ENCODE measurements around the gene PACSIN1.

Gene PACSIN1

DNA sequence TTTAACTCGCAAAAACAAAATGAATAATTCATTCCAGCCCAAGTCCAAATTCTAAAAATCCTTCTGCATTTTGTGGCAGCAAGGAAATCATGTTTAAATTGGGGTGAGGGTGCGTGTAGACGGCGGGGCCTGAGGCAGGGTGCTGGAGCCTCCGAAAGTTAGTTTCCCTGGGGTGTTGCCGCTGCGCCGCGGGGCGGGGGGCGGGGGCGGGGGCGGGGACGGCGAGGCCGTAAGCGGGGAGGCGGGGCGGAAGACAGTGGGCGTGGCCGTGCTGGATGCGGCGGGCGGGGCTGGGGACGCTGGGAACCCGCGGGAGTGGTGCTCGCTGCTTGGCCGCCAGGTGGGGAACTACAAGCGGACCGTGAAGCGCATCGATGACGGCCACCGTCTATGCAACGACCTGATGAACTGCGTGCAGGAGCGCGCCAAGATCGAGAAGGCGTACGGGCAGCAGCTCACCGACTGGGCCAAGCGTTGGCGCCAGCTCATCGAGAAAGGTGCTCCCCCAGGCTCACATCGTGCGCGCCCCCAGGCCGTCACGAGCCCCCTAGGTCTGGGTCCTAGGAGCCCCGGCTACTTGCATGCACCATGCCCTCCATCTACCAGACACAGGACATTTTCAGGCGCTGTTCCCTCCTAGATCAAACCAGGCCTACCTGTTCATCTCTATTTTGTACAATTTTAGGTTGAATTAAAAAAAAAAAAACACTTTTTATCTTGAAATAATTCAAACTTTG, 61.3 kb downstream of the PACSIN1 start:
- peak; percentile 93 to 96 (median 94) for DNase-seq (ENCODE audit: low read depth in 4 of 4, low spot score in 1 of 4)

DNA sequence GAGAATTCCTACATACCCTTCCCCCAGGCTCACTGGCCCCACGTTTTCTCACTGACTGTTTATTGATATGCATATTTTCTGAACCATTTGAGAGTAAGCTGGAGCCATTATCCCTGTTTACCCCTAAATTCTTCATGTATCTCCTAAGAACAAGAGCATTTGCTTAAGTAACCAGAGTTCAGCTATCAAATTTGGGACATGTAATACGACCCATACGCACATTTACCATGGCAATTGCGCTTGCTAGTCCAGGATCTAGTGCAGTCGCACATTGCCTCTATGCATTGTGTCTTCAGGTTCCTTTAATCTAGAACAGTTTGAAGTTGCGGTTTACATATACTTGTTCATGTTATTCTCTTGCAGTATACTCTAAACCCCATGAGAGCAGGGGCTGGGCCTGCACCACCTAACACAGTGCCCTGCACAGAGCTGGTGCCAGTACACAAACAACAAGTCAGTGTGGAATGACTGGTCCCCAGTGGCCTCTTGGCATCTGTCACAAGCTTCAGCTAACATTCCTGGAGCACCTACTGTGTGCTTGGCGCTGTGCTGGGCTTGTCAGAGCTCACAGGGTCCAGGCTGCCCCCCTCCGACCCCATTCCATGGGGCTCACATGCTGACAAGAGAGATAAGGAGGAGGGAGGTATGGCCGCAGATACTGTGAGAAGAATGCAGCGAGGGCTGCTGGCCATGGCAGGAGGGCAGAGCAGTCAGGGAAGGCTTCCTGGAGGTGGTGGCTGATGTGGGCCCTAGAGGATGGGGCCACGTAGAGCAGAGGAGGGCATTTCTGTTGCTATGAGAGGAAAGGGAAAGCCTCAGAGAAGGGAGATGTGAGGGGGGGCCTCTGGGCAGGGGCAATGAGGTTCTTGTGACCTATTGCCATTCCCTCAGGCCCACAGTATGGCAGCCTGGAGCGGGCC, 62.1 kb downstream of the PACSIN1 start:
- DNase-seq (ENCODE audit: low read depth in 4 of 4, low spot score in 1 of 4): no peak

DNA sequence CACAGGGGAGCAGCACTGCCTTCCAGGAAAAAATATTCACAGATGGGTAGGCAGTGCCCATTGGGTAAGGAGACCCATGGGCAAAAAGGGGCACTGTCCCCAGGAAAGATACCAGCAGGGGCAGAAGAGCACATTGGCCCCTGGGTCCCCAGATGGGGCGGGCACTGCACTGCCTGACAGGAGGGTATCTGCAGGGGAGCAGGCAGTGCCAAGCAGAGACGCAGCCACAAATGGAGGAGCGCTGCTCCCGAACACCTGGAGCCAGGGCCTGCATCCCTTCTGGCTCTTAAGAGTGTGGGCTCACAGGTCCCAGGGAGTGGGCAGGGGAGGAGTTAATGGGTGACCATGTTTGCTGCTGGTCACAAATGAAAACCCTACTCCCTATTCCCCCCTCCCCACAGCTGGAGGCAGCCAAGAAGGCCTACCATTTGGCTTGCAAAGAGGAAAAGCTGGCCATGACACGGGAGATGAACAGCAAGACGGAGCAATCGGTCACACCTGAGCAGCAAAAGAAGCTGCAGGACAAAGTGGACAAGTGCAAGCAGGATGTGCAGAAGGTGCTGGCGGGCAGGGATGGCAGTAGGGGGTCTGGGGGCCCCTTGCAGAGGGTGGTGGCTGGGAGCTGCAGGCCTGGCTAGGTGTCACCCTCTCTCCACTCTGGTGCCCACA, 63.3 kb downstream of the PACSIN1 start:
- no peak for DNase-seq (ENCODE audit: low read depth in 4 of 4, low spot score in 1 of 4)

DNA sequence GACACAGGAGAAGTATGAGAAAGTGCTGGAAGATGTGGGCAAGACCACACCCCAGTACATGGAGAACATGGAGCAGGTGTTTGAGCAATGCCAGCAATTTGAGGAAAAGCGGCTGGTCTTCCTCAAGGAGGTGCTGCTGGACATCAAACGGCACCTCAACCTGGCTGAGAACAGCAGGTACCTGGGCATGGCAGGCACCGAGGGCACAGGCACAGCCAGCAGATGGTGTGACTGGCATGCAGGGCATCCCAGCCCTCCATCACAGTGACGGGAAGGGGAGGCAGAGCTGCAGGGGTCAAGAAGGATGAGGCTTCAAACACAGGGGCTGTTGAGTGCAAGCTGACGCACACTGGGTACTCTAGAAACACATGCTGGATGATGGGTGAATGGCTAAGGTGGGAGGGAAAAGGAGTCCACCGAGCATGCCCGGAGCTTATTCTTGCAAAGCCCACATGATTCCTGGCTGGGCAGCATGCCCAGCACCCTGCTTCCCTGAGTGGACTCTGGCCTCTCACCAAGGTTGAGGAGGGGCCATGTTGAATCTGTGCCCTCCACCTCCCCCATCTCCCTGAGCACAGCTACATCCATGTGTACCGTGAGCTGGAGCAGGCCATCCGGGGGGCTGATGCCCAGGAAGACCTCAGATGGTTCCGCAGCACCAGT, 63.9 kb downstream of the PACSIN1 start:
- no peak for DNase-seq (ENCODE audit: low read depth in 4 of 4, low spot score in 1 of 4)

DNA sequence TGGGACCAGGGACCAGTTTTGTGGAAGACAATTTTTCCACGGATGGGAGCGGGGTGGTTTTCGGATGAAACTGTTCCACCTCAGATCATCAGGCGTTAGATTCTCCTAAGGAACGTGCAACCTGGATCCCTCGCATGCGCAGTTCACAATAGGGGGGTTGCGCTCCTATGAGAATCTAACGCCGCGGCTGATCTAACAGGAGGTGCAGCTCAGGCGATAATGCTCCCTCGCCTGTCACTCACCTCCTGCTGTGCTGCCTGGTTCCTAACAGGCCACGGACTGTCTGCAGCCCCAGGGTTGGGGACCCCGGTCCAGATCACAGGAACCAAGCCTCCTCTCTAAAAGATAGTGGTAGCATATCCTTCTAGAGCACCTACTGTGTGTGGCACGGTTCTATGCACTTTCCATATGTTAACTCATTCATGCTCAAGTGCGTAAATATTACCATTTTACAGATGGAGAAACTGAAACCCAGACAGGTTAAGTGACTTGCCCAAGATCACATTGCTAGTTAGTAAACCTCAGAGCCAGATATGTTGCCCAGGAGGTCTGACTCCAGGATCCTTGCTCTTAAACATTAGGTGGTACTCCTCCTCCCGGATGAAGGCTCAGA, 65.0 kb downstream of the PACSIN1 start:
- no peak for DNase-seq (ENCODE audit: low read depth in 4 of 4, low spot score in 1 of 4)

DNA sequence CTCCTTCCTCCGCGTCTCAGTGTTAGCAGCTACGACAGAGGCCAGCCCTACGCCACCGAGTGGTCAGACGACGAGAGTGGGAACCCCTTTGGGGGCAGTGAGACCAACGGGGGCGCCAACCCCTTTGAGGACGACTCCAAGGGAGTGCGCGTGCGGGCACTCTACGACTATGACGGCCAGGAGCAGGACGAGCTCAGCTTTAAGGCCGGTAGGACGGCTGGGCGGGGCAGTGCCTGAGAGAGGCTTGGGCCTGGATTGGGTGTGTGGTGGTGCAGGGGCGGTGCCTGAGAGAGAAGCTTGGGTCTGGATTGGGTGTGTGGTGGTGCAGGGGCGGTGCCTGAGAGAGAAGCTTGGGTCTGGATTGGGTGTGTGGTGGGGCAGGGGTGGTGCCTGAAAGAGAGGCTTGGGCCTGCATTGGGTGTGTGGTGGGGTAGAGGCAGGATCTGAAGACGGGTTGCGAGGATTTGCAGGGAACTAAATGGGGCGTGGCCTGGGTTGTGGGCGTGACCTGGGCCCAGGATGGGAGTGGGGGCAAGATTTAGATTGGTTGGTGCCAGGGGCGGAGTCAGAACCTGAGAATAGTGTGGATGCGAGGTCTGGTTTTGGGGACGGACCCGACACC, 65.8 kb downstream of the PACSIN1 start:
- peak in 1 of 4 experiments; percentile 8 for DNase-seq (ENCODE audit: low read depth in 4 of 4, low spot score in 1 of 4)

DNA sequence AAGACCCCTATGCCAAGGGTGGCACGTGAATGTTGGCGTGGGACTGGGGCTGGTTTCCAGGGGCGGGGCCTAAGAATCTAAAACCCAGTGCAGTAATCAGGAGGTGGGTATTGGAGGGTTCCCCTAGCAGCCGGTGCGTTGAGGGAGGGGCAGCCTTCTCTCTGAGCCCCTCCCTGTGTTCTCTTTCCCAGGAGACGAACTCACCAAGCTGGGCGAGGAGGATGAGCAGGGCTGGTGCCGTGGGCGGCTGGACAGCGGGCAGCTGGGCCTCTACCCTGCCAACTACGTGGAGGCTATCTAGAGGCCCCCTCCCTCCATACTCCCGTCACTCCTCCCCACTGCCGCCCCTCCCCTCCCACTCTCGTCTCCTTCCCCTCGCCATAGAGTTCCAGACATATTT, 66.4 kb downstream of the PACSIN1 start:
- DNase-seq (ENCODE audit: low read depth in 4 of 4, low spot score in 1 of 4): no peak

DNA sequence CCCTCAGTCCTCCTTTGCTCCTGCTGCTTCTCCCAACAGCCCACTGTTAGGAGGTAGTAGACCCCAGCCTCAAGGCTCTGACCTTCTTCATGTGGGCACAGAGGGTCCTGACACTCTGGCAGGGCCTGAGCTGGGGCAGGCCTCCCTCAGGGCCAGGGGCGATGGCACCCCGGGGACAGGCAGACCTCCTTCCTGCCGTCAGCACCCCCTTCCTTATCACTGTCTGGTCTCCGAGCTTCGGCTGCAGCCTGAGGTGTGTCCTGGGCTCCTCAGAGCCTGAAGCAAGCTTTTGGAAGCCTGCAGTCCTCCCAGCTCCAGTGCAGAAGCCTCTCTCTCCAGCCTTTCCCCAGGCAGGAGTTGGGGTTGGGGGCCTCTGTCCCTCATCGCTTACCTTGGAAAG, 68.3 kb downstream of the PACSIN1 start:
- no peak for DNase-seq (ENCODE audit: low read depth in 4 of 4, low spot score in 1 of 4)

DNA sequence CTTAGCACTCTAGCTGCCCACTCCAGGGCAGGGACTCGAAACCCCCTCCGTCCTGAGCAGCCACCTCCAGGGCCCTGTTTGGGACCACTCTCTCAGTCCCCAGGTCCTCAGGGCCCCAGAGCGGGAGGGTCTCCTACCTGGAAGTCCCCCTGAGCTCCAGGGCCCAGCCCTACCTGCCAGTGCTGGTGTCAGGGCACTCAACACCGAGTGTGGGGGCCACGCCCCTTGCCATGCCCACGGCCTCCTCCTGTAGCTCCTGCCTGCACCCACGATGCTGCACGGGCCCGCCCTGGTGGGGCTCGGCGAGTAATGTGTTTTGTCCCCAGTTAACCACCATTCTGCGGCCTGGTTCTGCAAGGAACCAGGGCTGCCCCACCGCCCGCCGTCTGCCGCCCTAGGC, 68.8 kb downstream of the PACSIN1 start:
- DNase-seq (ENCODE audit: low read depth in 4 of 4, low spot score in 1 of 4): no peak

DNA sequence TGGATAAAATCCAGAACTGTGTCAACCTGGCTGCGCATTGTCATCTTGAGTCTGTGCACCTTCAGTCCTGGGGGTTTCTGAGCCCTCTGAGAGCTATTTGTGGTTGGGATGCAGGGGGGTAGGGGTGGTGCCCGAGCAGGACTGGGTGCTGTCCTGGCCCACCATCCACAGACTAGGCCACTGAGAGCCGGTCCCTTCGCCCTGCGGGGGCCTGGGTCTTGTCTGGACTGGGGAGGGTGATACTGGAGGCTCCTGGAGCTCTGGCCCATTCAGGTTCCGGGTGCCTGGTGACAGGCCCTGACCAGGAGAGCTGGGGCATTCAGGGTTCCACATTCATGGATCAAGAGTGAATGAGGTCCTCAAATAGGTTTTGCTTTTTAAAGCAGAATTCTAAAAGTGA, 69.3 kb downstream of the PACSIN1 start:
- no peak for DNase-seq (ENCODE audit: low read depth in 4 of 4, low spot score in 1 of 4)

DNA sequence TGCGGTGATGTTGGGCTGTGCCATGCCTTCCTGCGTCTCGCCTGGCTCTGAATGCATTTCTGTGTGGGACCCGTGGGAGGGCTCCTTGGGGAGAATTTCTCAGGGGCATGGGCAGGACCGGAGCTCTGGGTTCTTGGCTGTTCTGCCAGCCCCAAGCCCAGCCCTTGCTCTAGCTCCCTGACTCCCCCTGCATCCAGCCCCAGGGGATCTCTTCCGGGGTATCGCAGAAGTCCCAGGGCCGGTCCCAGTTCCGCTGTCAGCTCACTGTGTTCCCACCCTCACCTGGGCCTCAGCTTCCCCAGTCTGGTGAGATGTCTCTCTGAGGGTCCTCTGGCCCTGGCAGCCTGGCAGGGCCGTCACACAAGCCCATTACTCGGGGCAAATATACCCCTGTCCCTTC, 69.8 kb downstream of the PACSIN1 start:
- no peak for DNase-seq (ENCODE audit: low read depth in 4 of 4, low spot score in 1 of 4)

DNA sequence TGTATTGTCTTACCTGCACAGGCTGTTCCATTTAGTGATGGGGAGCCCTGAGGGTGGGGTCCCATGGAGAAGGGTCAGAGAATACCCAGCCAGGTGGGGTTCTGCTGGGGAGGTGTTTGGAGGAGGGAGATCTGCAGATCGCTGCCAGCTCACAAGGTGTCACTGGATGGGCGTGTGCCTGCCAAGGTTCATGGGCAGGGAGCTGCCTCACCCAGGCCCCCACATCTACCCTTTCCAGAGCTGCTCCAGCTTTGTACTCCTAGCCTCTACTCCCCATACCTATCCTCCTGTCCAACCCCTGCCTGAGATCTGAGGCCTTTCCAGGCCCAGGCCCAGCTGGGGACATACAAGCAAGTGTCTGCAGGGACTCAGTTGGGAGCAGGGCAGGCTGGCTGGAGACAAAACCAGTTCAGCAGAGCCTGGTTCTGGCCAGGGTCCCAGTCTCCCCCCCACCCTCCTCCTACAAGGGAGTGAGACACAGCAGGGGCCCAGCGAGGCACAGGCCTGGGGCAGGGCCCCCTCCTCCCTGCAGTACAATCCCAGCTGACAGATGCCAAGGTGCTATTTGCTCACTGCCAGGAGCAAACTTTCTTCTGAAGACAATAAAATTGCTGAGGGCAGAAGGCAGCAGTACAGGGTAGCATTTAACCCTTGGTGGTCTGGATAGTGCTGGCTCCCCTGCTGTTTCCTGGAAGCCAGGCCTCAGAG, 70.5 kb downstream of the PACSIN1 start:
- DNase-seq (ENCODE audit: low read depth in 4 of 4, low spot score in 1 of 4): no peak

DNA sequence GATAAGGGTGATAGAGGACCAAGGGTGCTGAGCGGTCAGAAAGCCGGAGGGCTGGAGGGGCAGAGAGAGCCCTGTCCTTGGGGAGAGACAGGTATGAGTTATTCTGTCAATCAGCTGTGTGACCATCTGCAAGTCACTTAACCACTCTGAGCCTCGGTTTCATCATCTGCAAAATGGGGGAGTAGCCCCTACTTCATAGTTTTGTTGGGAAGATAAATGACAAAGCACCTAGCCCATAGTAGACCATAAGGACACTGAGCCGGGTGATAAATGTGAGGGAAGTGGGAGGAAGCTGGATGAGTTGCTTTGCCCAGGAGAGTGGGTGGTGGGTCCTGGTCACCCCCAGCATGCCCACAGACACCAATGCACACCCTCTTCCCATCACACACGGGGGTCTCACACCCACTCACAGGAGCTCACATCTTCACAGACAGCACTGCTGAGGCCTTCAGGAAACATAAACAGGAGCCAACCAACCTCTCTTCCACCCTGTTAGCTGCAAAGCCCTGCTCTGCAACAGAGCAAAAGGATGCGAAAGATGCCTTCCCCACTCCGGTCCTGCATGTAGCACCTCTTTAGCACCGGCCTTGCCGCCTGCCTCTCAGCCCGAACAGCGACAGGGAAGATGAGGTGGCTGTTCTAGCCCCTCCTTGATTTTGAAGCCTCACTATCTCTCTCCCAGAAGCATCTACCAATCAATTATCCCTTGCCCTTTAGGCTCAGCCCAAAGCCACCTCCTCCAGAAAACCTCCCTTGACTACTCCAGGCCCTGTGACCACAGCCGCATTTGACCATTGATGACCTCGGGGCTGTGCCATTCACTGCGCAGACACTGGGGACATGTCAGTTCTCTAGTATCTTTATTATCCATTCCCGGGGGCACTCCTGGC, 71.3 kb downstream of the PACSIN1 start:
- DNase-seq (ENCODE audit: low read depth in 4 of 4, low spot score in 1 of 4): no peak

DNA sequence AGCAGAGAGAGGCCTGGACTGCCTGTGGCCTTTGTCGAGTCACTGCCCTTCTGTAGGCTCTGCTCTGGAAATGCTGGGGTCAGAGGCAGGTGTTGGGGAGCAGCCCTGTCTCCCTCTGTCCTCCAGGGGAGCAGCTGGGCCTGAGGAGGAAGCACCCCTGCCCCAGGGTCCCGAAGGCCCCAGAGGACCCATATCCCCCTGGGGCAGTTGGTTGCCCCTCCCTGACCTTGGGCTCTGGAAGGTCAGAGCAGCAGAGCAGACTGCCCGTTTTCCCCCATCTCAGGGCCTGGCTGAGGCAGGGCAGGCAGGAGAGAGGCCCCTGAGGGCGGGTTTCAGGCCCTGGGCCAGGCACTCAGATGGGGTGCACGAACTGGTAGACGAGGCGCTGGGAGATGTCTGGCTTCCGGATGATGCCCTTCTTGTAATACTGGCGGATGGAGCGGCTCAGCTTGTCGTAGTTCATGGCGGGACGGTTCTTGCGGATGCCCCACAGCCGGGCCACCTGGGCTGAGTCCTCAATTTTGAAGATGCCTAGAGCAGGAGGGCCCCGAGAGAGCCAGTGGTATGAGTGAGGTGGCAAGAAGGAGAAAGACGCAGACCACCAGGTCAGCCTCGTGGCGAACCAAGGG, 72.2 kb downstream of the PACSIN1 start:
- no peak for DNase-seq (ENCODE audit: low read depth in 4 of 4, low spot score in 1 of 4)

DNA sequence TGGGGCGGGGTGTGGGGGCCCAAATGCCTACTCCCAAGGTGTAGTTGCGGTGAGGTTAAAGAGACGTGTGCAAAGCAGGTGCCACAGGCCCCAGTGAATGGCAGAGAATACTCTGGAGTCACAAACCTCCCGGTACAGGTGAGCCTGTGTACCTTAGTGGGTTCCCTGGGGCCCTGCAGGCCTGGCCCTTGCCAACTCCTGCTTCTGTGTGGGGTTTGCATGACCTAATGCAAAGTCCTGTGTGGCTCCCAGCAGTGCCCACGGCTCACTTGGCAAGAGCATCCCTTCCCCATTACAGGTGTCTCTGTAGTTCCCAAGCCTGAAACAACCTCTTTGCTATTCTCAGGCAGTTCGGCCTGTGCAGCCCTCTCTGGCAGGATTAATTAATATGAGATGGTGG, 72.7 kb downstream of the PACSIN1 start:
- DNase-seq (ENCODE audit: low read depth in 4 of 4, low spot score in 1 of 4): no peak

DNA sequence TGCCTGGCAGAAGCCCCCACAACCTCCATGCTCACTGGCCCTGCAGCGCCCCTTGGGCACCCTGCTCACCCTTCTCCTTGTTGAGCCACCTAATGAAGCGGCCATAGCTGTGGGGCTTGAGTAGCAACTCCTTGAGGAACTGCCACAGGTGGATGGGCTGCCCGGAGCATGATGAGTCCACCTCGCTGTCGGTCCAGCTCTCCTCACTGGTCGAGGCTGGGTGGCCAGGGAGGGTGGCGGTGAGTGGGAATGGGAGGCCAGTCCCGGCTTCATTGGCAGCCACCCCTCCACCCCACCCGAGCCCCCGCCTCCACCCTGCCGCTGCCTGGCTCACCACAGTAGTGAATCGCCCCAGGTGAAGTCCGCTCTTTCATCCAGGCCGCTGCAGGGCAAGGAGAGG, 73.3 kb downstream of the PACSIN1 start:
- no peak for DNase-seq (ENCODE audit: low read depth in 4 of 4, low spot score in 1 of 4)

DNA sequence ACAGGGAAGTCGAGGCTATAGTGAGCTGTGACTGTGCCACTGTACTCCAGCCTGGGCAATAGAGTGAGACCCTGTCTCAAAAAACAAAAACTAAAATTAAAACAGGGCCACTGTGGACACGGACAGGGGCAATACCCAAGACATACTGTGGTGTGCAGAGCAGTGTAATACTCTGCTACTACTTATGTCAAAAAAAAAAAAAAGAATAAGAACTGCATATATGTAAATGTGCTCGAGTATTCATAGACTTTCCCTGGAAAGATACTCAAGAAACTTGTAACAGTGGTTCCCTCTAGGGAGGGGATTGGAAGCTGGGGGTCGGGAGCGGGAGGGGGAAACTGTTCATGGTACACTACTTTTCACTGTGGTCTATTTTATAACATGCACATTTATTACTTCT, 74.3 kb downstream of the PACSIN1 start:
- no peak for DNase-seq (ENCODE audit: low read depth in 4 of 4, low spot score in 1 of 4)

DNA sequence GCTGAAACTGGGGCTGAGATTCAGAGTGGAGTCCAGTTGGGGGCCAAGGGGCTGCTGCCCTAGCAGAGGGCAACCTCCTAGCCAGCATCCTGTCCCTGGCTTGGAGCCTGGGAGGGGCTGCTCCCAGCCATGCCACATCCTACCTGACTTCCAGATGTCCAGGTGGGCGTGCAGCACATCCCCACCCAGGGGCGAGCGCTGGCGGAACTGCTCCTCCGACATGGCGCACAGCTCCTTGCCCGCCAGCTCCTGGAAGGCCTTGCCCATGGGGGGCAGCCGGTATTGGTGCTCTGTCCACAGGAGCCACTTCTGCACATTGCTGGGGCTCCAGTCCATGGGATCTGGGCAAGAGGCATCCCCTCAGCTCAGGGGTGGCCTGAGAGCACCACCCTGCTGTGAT, 75.0 kb downstream of the PACSIN1 start:
- DNase-seq (ENCODE audit: low read depth in 4 of 4, low spot score in 1 of 4): no peak

All from stimulated activated CD4-positive, alpha-beta T cell treated with anti-CD3 and anti-CD28 coated beads, Interleukin-1b, Interleukin-23, amount 100 ng/mL, for 24 hours (primary cell).